Epithelial cell of esophagus (primary cell): ENCODE measurements around the gene PARD3.

Experiments used
- DNase-seq: peaks from one replicate; pipeline ENCODE4 v3.0.0; 2010; ENCODE audit warnings: low read depth
- H3K4me3 ChIP-seq: 2 replicates; pipeline ENCODE4 v1.5.1; 2011; ENCODE audit warnings: mild to moderate bottlenecking, low read length, control low read depth
- TF ChIP-seq, protein P1 (sequence below): IDR thresholded peaks from 2 replicates; pipeline ENCODE4 v1.5.1; 2011; ENCODE audit warnings: low read depth, mild to moderate bottlenecking, low read length, control low read depth, inconsistent platforms; ENCODE audit not compliant: insufficient read depth; ENCODE audit errors: missing control alignments

The PARD3 gene

DNA sequence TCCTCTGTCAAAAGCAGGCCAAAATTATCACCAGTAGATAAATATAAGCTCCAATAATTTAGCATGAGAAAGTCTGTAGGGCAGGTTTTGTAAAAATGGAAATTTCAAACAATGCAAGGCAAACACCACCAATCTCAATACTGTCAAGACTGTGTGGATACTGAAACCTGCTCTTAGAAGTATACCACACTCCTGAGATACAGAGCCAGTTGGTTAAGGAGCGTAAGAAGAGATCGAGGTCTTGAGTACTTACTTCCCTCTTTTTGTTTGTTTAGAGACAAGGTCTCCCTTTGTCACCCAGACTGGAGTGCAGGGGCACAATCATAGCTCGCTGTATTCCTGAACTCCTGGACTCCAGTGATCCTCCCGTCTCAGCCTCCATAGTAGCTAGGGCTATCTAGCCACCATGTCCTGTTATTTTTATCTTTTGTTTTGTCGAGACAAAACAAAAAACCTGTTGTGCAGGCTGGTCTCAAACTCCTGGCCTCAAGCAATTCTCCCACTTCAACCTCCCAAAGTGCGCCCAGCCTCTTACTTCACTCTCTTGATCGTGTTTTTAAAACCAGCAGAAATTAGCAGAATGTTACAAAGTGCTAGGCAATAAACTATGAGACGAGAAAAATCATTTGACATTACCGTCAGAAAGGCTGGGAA lies 205.7 kb downstream of the PARD3 start:
- DNase-seq: no peak
- no peak overlapping the region for H3K4me3 ChIP-seq
- TF ChIP-seq, protein P1, sequence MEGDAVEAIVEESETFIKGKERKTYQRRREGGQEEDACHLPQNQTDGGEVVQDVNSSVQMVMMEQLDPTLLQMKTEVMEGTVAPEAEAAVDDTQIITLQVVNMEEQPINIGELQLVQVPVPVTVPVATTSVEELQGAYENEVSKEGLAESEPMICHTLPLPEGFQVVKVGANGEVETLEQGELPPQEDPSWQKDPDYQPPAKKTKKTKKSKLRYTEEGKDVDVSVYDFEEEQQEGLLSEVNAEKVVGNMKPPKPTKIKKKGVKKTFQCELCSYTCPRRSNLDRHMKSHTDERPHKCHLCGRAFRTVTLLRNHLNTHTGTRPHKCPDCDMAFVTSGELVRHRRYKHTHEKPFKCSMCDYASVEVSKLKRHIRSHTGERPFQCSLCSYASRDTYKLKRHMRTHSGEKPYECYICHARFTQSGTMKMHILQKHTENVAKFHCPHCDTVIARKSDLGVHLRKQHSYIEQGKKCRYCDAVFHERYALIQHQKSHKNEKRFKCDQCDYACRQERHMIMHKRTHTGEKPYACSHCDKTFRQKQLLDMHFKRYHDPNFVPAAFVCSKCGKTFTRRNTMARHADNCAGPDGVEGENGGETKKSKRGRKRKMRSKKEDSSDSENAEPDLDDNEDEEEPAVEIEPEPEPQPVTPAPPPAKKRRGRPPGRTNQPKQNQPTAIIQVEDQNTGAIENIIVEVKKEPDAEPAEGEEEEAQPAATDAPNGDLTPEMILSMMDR: no peak

DNA sequence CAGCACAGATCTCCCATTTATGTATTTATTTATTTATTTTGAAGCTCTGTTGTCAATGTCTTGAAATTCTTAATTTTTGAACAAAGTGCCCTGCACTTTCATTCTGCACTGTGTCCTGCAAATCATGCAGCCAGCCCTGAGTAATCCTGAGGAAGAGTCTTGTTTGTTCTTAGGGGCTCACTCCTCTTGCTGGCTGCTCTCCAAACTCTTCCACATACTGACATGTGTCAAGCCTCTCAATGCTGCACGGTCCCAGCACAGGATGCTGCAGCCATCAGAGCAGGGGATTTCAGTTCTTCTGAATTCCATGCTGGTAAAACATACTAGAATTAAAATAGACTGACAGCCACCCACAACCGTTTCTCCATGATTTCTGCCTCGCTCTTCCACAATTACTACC lies 207.2 kb downstream of the PARD3 start:
- H3K4me3 ChIP-seq: no peak overlapping the region
- TF ChIP-seq, protein P1: no peak
- DNase-seq: no peak

DNA sequence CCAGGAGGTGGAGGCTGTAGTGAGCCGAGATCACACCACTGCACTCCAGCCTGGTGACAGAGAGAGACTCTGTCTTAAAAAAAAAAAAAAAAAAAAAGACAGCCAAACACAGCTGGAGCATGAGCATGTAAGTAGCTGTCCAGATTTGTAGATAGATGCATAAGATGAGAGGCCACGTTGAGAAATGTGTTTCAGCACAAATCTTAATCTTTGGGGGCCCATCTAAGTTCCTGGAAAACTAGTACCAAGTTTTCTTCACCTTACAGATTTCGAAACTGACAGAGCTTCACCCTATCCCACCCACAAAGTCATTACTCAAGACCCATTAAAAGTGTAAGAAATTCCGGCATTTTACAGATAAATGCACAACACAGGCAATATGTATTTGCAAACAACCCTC lies 208.2 kb downstream of the PARD3 start:
- TF ChIP-seq, protein P1: no peak
- no peak for DNase-seq
- H3K4me3 ChIP-seq: no peak overlapping the region

DNA sequence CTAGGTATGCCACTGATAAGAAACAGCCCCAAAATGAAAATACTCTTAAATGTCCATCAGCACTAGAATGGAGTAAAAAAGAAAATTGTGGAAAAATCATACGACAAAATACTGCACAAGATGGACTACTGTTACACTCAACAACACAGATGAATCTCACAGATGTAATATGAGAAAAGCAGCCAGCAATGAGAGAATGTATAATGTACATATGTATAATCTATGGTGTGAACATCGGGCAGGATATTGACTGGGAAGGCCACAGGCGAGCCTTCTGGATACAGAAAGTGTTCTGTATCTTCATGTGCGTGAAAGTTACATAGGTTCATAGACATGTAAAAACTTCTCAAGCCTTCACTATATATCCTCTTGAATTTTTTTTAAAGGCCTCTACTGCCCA lies 212.6 kb downstream of the PARD3 start:
- no peak for DNase-seq
- TF ChIP-seq, protein P1: no peak
- H3K4me3 ChIP-seq: no peak overlapping the region

DNA sequence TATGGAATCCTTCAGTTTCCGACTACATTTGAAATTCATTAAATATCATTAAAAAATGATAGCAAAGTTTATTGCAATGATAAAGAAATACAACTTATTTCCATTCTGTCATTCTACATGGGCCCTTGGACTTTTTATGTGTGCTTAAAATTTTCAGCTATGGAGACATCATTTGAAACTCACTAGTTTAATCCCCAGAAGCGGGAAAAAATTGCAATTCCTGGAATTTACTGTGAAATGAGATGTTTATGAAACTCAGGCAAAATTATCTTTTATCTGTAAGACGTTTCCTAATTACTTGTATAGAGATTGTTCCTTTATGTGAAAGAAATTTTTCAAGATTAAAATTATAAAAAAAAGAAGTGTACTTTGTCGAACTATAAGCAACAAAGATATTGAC lies 213.4 kb downstream of the PARD3 start:
- no peak for DNase-seq
- TF ChIP-seq, protein P1: no peak
- no peak overlapping the region for H3K4me3 ChIP-seq

DNA sequence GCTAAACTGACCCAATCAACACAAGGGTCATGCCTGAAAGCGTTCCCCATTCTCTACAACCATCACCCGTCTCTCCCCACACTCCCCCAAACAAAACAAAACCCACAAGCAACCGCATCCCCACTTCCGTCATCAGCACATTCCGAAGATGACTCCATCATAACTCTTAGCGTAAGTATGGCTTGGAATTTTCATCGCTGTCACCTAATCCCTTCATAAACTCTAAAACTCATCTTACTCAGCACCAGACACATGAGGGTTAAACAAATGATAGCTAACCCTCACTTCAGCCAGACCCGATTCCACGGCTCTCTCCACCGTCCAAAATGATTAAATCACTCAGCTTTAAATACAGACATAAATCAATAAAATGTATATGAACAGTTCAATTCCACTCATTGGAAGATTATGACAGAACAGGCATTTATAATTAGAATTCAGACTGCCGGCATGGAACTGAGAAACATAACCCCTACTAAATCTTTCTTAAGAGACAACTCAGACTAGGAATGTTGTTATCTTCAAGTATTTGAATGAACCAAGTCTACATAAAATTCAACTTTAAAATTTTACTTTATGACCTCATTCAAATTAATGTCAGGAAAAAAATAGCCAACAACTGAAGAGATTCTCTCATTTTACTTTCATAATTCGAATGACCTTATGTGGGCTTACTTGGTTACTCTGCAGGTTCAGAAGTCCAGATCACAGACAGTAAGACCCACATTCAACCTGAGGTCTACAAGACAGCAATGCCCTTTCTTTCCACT lies 215.9 kb downstream of the PARD3 start:
- H3K4me3 ChIP-seq: no peak overlapping the region
- TF ChIP-seq, protein P1: no peak
- no peak for DNase-seq
